ENCODE measurements around the gene RASA3. TPM values are rescaled to one million over a fixed set of nuclear protein-coding genes. Genes with fewer than 3 reads are reported as not detected.

The RASA3 gene
- total RNA-seq, 3 donors from 2014 or later = 7.9 to 19.0 (median 8.4) TPM

- no peaks in the 10 kb centered on the region for H3K9me3 ChIP-seq
- no peak for TF ChIP-seq CTCF (IDR thresholded peaks at IDR 0.05)
- H3K4me1 ChIP-seq (ENCODE audit: low read depth) = peaks cover 7% of the 10 kb centered on the region
- intact Hi-C loops (cut with DNase I, micrococcal nuclease) = loop anchor here in 1 of 2 donors (5.0 kb wide), 1 partner anchor 274 kb away; no protein-coding TSS in a partner anchor
- peak in 2 of 3 donors; percentile 12 to 41 for DNase-seq
- no peak for ATAC-seq
- no peak overlapping the region for H3K4me3 ChIP-seq
- H3K36me3 ChIP-seq (ENCODE audit: low read depth) = no peaks in the 10 kb centered on the region
Observed at GRCh38 chr13:113953561-113953960, 178.9 kb downstream of the RASA3 start.

- no peak overlapping the region for H3K4me3 ChIP-seq
- peaks cover 7% of the 10 kb centered on the region for H3K4me1 ChIP-seq (ENCODE audit: low read depth)
- DNase-seq (peak in 2 of 3 donors; percentile 23 to 36), ATAC-seq (no peak)
- no peaks in the 10 kb centered on the region for H3K36me3 ChIP-seq (ENCODE audit: low read depth)
- TF ChIP-seq CTCF (IDR thresholded peaks at IDR 0.05) = no peak
- intact Hi-C loops (cut with DNase I, micrococcal nuclease) = loop anchor here in 1 of 2 donors (5.0 kb wide), 1 partner anchor 274 kb away; no protein-coding TSS in a partner anchor
- H3K9me3 ChIP-seq = no peaks in the 10 kb centered on the region
Observed at GRCh38 chr13:113952983-113953520, 179.4 kb downstream of the RASA3 start.

- DNase-seq = peak in 2 of 3 donors; percentile 21 to 35
- no peak overlapping the region for H3K4me3 ChIP-seq
- no peaks in the 10 kb centered on the region for H3K9me3 ChIP-seq
- intact Hi-C loops (cut with DNase I, micrococcal nuclease) = loop anchor here in 1 of 2 donors (5.0 kb wide), 1 partner anchor 275 kb away; no protein-coding TSS in a partner anchor
- H3K36me3 ChIP-seq (ENCODE audit: low read depth) = no peaks in the 10 kb centered on the region
- no peak for ATAC-seq
- TF ChIP-seq CTCF (IDR thresholded peaks at IDR 0.05) = no peak
- peaks cover 7% of the 10 kb centered on the region for H3K4me1 ChIP-seq (ENCODE audit: low read depth)
Observed at GRCh38 chr13:113952151-113952982, 180.1 kb downstream of the RASA3 start.

- Histone ChIP-seq H3K4me1 (ENCODE audit: low read depth) (peaks cover 9% of the 10 kb centered on the region), H3K36me3 (ENCODE audit: low read depth) (no peaks in the 10 kb centered on the region), H3K9me3 (no peaks in the 10 kb centered on the region), H3K4me3 (no peak overlapping the region)
- peak; percentile 85 to 92 (median 88) for DNase-seq
- peak; percentile 94 for ATAC-seq
- TF ChIP-seq CTCF (IDR thresholded peaks at IDR 0.05) = peak; percentile 80
- intact Hi-C loops (cut with DNase I, micrococcal nuclease) = loop anchor here (2.0 to 5.0 kb wide), 2 partner anchors 276 to 279 kb away; no protein-coding TSS in a partner anchor
Observed at GRCh38 chr13:113951246-113951999, 181.0 kb downstream of the RASA3 start.

GRCh38 chr13:113950451-113951245 is 181.8 kb downstream of the RASA3 start:
- no peaks in the 10 kb centered on the region for H3K9me3 ChIP-seq
- H3K4me1 ChIP-seq (ENCODE audit: low read depth) = peaks cover 9% of the 10 kb centered on the region
- DNase-seq = peak in 2 of 3 donors; percentile 28 to 43
- H3K36me3 ChIP-seq (ENCODE audit: low read depth) = no peaks in the 10 kb centered on the region
- intact Hi-C loops (cut with DNase I, micrococcal nuclease) = loop anchor here (2.0 to 5.0 kb wide), 2 partner anchors 277 to 280 kb away; no protein-coding TSS in a partner anchor
- ATAC-seq = peak; percentile 3
- TF ChIP-seq CTCF (IDR thresholded peaks at IDR 0.05) = no peak
- H3K4me3 ChIP-seq = no peak overlapping the region

Data from mucosa of descending colon (tissue), 3 donors.